H1 (cell line): ENCODE results near the gene MBNL3. TPM values are rescaled to one million over a fixed set of nuclear protein-coding genes. Genes with fewer than 3 reads are reported as not detected.

ENCODE experiments used
- CTCF ChIA-PET: fragments of 300-600 bp; sonication (Branson Sonifier 250); formaldehyde crosslinking; loops from one replicate; lab custom pipeline; 2021; ENCODE audit not compliant: partially characterized antibody; lab: Charles Lee
- POLR2A ChIA-PET: fragments of 300-600 bp; sonication (Branson Sonifier 250); formaldehyde crosslinking; loops from one replicate; lab custom pipeline; 2021; ENCODE audit warnings: inconsistent platforms; ENCODE audit not compliant: partially characterized antibody; lab: Charles Lee
- DNase-seq, 2 experiments: peaks; one replicate each; pipeline versions ENCODE4 v3.0.0 to v3.0.0-alpha.2; 2010 to 2022; ENCODE audit warnings: low spot score in 2 of 2, low read depth in 1 of 2, mixed read lengths in 1 of 2
- FAIRE-seq: peaks from 2 replicates; lab custom pipeline; 2011; peaks lifted over from hg19 to GRCh38; lab: Jason Lieb, UNC
- H2AFZ ChIP-seq: 2 replicates; pipeline ENCODE4 v1.8.1; 2012; ENCODE audit warnings: low read length, inconsistent platforms
- H2AK5ac ChIP-seq: 2 replicates; pipeline ENCODE4 v1.6.1; 2013; ENCODE audit warnings: low read depth, low read length
- H2BK120ac ChIP-seq: replicated peaks from 2 replicates; pipeline ENCODE3; 2013; ENCODE audit warnings: low read depth, low read length, inconsistent platforms
- H2BK12ac ChIP-seq: 2 replicates; pipeline ENCODE4 v1.6.1; 2013; ENCODE audit warnings: low read depth, low read length
- H2BK15ac ChIP-seq: 2 replicates; pipeline ENCODE4 v1.6.1; 2013; ENCODE audit warnings: low read length
- H2BK20ac ChIP-seq: 2 replicates; pipeline ENCODE4 v1.6.1; 2013; ENCODE audit warnings: low read length
- H2BK5ac ChIP-seq: 2 replicates; pipeline ENCODE4 v1.6.1; 2013; ENCODE audit warnings: low read depth, low read length
- H3K14ac ChIP-seq: 2 replicates; pipeline ENCODE4 v1.6.1; 2013; ENCODE audit warnings: inconsistent platforms; ENCODE audit not compliant: insufficient read length
- H3K18ac ChIP-seq: 2 replicates; pipeline ENCODE4 v1.6.1; 2013; ENCODE audit warnings: low read length; ENCODE audit errors: extremely low read depth
- H3K23ac ChIP-seq: 2 replicates; pipeline ENCODE4 v1.6.1; 2013; ENCODE audit warnings: inconsistent platforms; ENCODE audit not compliant: insufficient read length
- H3K23me2 ChIP-seq: 2 replicates; pipeline ENCODE4 v1.6.1; 2013; ENCODE audit warnings: low read depth, low read length
- H3K27ac ChIP-seq: 2 replicates; pipeline ENCODE4 v1.6.1; 2011; ENCODE audit warnings: low read depth, low read length, inconsistent platforms
- H3K27me3 ChIP-seq, 4 experiments: replicated peaks in 1 of 4; 1 replicate in 1 of 4; 2 replicates in 3 of 4; pipeline versions ENCODE4 v1.6.1 to v1.8.1; 2011 to 2013; ENCODE audit warnings: low read length in 3 of 4, mild to moderate bottlenecking in 3 of 4, inconsistent platforms in 2 of 4, mixed read lengths in 2 of 4, moderate library complexity in 1 of 4; ENCODE audit not compliant: control insufficient read depth in 3 of 4, insufficient read depth in 3 of 4; ENCODE audit errors: extremely low read depth in 1 of 4
- H3K36me3 ChIP-seq, 4 experiments: 2 replicates each; pipeline versions ENCODE4 v1.6.1 to v1.8.1; 2011 to 2013; ENCODE audit warnings: mild to moderate bottlenecking in 4 of 4, low read length in 3 of 4, moderate library complexity in 2 of 4, control low read depth in 1 of 4, inconsistent platforms in 1 of 4; ENCODE audit not compliant: insufficient read depth in 4 of 4, control insufficient read depth in 2 of 4
- H3K4ac ChIP-seq: replicated peaks from 2 replicates; pipeline ENCODE3; 2013; ENCODE audit warnings: low read length, low read depth, mixed read lengths, inconsistent platforms; ENCODE audit not compliant: insufficient read length
- H3K4me1 ChIP-seq, 4 experiments: replicated peaks in 1 of 4; 1 replicate in 1 of 4; 2 replicates in 3 of 4; pipeline versions ENCODE4 v1.6.1 to v1.8.1; 2011 to 2013; ENCODE audit warnings: low read length in 3 of 4, inconsistent platforms in 2 of 4, mixed read lengths in 1 of 4; ENCODE audit not compliant: insufficient read depth in 4 of 4, control insufficient read depth in 3 of 4
- H3K4me2 ChIP-seq, 2 experiments: 2 replicates each; pipeline versions ENCODE4 v1.6.1 to v1.8.1; 2011 to 2013; ENCODE audit warnings: low read depth in 2 of 2, low read length in 2 of 2, control low read depth in 1 of 2, inconsistent platforms in 1 of 2, mild to moderate bottlenecking in 1 of 2; ENCODE audit not compliant: insufficient read depth in 1 of 2
- H3K4me3 ChIP-seq, 4 experiments: fragments of 200-600, 300-600 bp in 1 of 4; sonication (generic), shearing (Covaris generic), sonication (Bioruptor Twin) in 1 of 4; 2 replicates each; pipeline versions ENCODE4 v1.5.1 to v1.8.1; 2011 to 2016; ENCODE audit warnings: low read length in 4 of 4, low read depth in 3 of 4, control low read depth in 2 of 4, inconsistent platforms in 2 of 4, mild to moderate bottlenecking in 2 of 4, mixed read lengths in 1 of 4, moderate library complexity in 1 of 4; ENCODE audit not compliant: insufficient read depth in 2 of 4; ENCODE audit errors: extremely low read depth in 1 of 4
- H3K56ac ChIP-seq: replicated peaks from 2 replicates; pipeline ENCODE3; 2013; ENCODE audit warnings: low read depth, mild to moderate bottlenecking, mixed read lengths, low read length, inconsistent platforms; ENCODE audit not compliant: insufficient read length
- H3K79me1 ChIP-seq: 2 replicates; pipeline ENCODE4 v1.6.1; 2013; ENCODE audit warnings: low read depth, low read length, control low read depth
- H3K79me2 ChIP-seq, 2 experiments: 2 replicates each; pipeline versions ENCODE4 v1.6.1 to v1.8.1; 2012 to 2013; ENCODE audit warnings: low read length in 2 of 2, mild to moderate bottlenecking in 2 of 2, inconsistent platforms in 1 of 2; ENCODE audit not compliant: insufficient read depth in 2 of 2, control insufficient read depth in 1 of 2
- H3K9ac ChIP-seq, 4 experiments: replicated peaks in 1 of 4; 1 replicate in 1 of 4; 2 replicates in 3 of 4; pipeline versions ENCODE4 v1.6.1 to v1.8.1; 2011 to 2013; ENCODE audit warnings: low read depth in 3 of 4, low read length in 3 of 4, control low read depth in 2 of 4, mild to moderate bottlenecking in 2 of 4, moderate library complexity in 2 of 4, inconsistent platforms in 1 of 4; ENCODE audit errors: extremely low read depth in 1 of 4
- H3K9me3 ChIP-seq, 2 experiments: 2 replicates each; pipeline versions ENCODE4 v1.6.1 to v1.8.1; 2012 to 2013; ENCODE audit warnings: mild to moderate bottlenecking in 2 of 2, moderate library complexity in 2 of 2, control low read depth in 1 of 2, inconsistent platforms in 1 of 2, low read depth in 1 of 2, low read length in 1 of 2, mixed read lengths in 1 of 2; ENCODE audit not compliant: insufficient read depth in 2 of 2
- H4K20me1 ChIP-seq, 2 experiments: replicated peaks in 1 of 2; 2 replicates each; pipeline versions ENCODE3 to v1.8.1; 2011 to 2013; ENCODE audit warnings: inconsistent platforms in 2 of 2, low read length in 2 of 2, mild to moderate bottlenecking in 1 of 2; ENCODE audit not compliant: insufficient read depth in 2 of 2, control insufficient read depth in 1 of 2
- H4K5ac ChIP-seq: 2 replicates; pipeline ENCODE4 v1.6.1; 2013; ENCODE audit warnings: low read length, low read depth, mixed read lengths, inconsistent platforms; ENCODE audit not compliant: insufficient read length
- H4K8ac ChIP-seq: 2 replicates; pipeline ENCODE4 v1.8.0; 2013; ENCODE audit warnings: mild to moderate bottlenecking, moderate library complexity, low read length, inconsistent platforms; ENCODE audit not compliant: insufficient read depth; ENCODE audit errors: extremely low read depth
- H4K91ac ChIP-seq: replicated peaks from 2 replicates; pipeline ENCODE3; 2013; ENCODE audit warnings: low read length, mixed read lengths, inconsistent platforms; ENCODE audit not compliant: insufficient read length
- BACH1 ChIP-seq: IDR thresholded peaks from 2 replicates; pipeline ENCODE4 v1.6.1; 2012; ENCODE audit warnings: low read length, improper control_type of control experiment
- CBX8 ChIP-seq: fragments of 300-800, 300-1000 bp; sonication (generic); IDR thresholded peaks from 2 replicates; pipeline ENCODE4 v1.7.1; 2016; ENCODE audit warnings: low read depth, low read length, borderline replicate concordance
- CHD1 ChIP-seq: IDR thresholded peaks from 2 replicates; pipeline ENCODE4 v1.6.1; 2012; ENCODE audit warnings: low read depth, low read length, improper control_type of control experiment
- CTBP2 ChIP-seq: IDR thresholded peaks from 2 replicates; pipeline ENCODE4 v1.7.0; 2011; ENCODE audit warnings: borderline replicate concordance, mild to moderate bottlenecking, moderate library complexity, mixed read lengths, low read length; ENCODE audit not compliant: insufficient read depth, insufficient read length
- EGR1 ChIP-seq: IDR thresholded peaks from 2 replicates; pipeline ENCODE4 v1.6.1; 2011; ENCODE audit warnings: low read depth, low read length, borderline replicate concordance
- EZH2 ChIP-seq: fragments of 200-600 bp; sonication (generic); IDR thresholded peaks from 2 replicates; pipeline ENCODE4 v1.7.1; 2012; ENCODE audit warnings: low read depth, mild to moderate bottlenecking, moderate library complexity, low read length, inconsistent platforms; ENCODE audit not compliant: severe bottlenecking
- FOSL1 ChIP-seq: IDR thresholded peaks from 2 replicates; pipeline ENCODE4 v1.6.1; 2011; ENCODE audit warnings: mild to moderate bottlenecking, low read depth, low read length, moderate library complexity; ENCODE audit not compliant: insufficient read depth
- HDAC6 ChIP-seq: IDR thresholded peaks from one replicate; pipeline ENCODE4 v1.7.1; 2012; ENCODE audit warnings: low read depth, mild to moderate bottlenecking, inconsistent platforms, low read length, moderate library complexity
- JUND ChIP-seq: IDR thresholded peaks from 2 replicates; pipeline ENCODE4 v1.6.1; 2011; ENCODE audit warnings: mild to moderate bottlenecking, improper control_type of control experiment, low read length
- POLR2AphosphoS5 ChIP-seq: IDR thresholded peaks from 2 replicates; pipeline ENCODE4 v1.6.1; 2011; ENCODE audit warnings: low read depth, low read length
- RFX5 ChIP-seq: IDR thresholded peaks from 2 replicates; pipeline ENCODE4 v1.6.1; 2011; ENCODE audit warnings: low read depth, low read length, improper control_type of control experiment, borderline replicate concordance
- SIN3A ChIP-seq, 2 experiments: IDR thresholded peaks in 1 of 2; conservative IDR thresholded peaks in 1 of 2; 2 replicates each; pipeline ENCODE4 v1.6.1; 2011 to 2012; ENCODE audit warnings: low read length in 2 of 2, improper control_type of control experiment in 1 of 2, low read depth in 1 of 2, mild to moderate bottlenecking in 1 of 2
- TCF12 ChIP-seq: IDR thresholded peaks from 2 replicates; pipeline ENCODE4 v1.6.1; 2011; ENCODE audit warnings: low read depth, mild to moderate bottlenecking, low read length
- polyA plus RNA-seq, 7 experiments: library from polyadenylated mRNA; depleted of rRNA in 3 of 7; stranded (reverse) in 5 of 7; unstranded in 2 of 7; fragments of >200 nt in 5 of 7; fragments of 200-250 nt in 2 of 7; gene quantifications; 1 replicate in 5 of 7; 2 replicates in 1 of 7; 4 replicates in 1 of 7; pipeline versions ENCODE4 v1.2.1 to v1.2.3, GENCODE V29; 2011 to 2013; ENCODE audit warnings: missing spikeins in 2 of 7, mixed read lengths in 2 of 7
- total RNA-seq: library from RNA; stranded (reverse); fragmentation: NEBNext Ultra II Directional; extraction: Animal tissue kit (Norgen Biotek cat#: 25700); gene quantifications from 2 replicates; pipeline ENCODE4 v1.2.1, GENCODE V29; 2021
- TF ChIP-seq, protein P1 (sequence below): IDR thresholded peaks from 2 replicates; pipeline ENCODE4 v1.6.1; 2011; ENCODE audit warnings: low read depth, mild to moderate bottlenecking, low read length; ENCODE audit not compliant: insufficient read depth
- TF ChIP-seq, protein P2 (sequence below): IDR thresholded peaks from 2 replicates; pipeline ENCODE4 v1.6.1; 2012; ENCODE audit warnings: inconsistent platforms

Gene MBNL3
- total and polyA plus RNA-seq, 2 of the 8 experiments (the other 6 are each of a cell fraction or from before 2014, with no cell fraction given): 3.5 to 4.3 TPM

DNA sequence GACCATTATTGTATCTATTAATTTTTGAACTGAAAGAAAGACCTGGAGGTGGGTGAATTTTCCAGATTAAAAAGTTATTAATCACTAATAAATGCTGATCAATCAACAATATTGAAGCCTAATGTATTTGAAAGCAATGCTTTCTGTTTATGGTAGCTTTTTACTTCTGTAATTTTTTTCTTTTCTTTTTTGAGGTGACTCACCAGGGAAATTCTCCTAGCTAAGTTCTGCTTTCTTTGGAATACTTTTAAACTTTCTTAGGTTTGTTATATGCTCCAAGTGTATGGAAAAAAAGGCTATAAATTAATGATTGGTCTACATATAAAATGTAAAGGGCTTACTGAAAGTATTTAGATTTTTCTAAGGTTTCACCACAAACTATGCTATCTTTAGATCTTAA is 94.2 kb downstream of the MBNL3 start:
- no peak overlapping the region for H3K4me3 ChIP-seq
- no peak overlapping the region for H3K23ac ChIP-seq
- H3K36me3 ChIP-seq: no peaks in the 10 kb centered on the region
- ChIA-PET CTCF (interaction anchor here (0.9 kb wide), 2 partner anchors 12 to 18 kb away, joined by 3 to 4 read pairs; no protein-coding TSS in a partner anchor), POLR2A (no interaction called here)
- H3K4ac ChIP-seq: no peak overlapping the region
- H2BK120ac ChIP-seq: no peak overlapping the region
- DNase-seq (no peak), FAIRE-seq (no peak)
- H3K9me3 ChIP-seq: no peaks in the 10 kb centered on the region
- H2BK15ac ChIP-seq: no peak overlapping the region
- H3K56ac ChIP-seq: no peak overlapping the region
- H4K20me1 ChIP-seq: no peaks in the 10 kb centered on the region
- no peak overlapping the region for H3K4me2 ChIP-seq
- H2BK12ac ChIP-seq: no peak overlapping the region
- no peak overlapping the region for H3K9ac ChIP-seq
- H3K79me2 ChIP-seq: no peaks in the 10 kb centered on the region
- H3K14ac ChIP-seq: no peak overlapping the region
- H2AFZ ChIP-seq: no peak overlapping the region
- H2BK20ac ChIP-seq: no peak overlapping the region
- no peak overlapping the region for H4K5ac ChIP-seq
- no peaks in the 10 kb centered on the region for H3K27me3 ChIP-seq
- no peak overlapping the region for H3K27ac ChIP-seq
- no peaks in the 10 kb centered on the region for H3K23me2 ChIP-seq
- no peaks in the 10 kb centered on the region for H3K79me1 ChIP-seq
- no peak overlapping the region for H4K91ac ChIP-seq
- no peak overlapping the region for H2BK5ac ChIP-seq
- no peaks in the 10 kb centered on the region for H3K4me1 ChIP-seq
- H4K8ac ChIP-seq: no peak overlapping the region
- H3K18ac ChIP-seq: no peak overlapping the region
- no peak overlapping the region for H2AK5ac ChIP-seq
- TF ChIP-seq CHD1 (no peak), JUND (no peak), BACH1 (no peak), EGR1 (no peak), RFX5 (no peak), HDAC6 (no peak), SIN3A (conservative IDR thresholded peaks at IDR 0.05 in 1 of 2, IDR thresholded peaks at IDR 0.05 in 1 of 2; ENCODE audit: low read depth in 1 of 2, low read length in 2 of 2) (no peak), POLR2AphosphoS5 (no peak), EZH2 (no peak), TCF12 (no peak), FOSL1 (no peak), CTBP2 (no peak), CBX8 (no peak)
- TF ChIP-seq, protein P1, sequence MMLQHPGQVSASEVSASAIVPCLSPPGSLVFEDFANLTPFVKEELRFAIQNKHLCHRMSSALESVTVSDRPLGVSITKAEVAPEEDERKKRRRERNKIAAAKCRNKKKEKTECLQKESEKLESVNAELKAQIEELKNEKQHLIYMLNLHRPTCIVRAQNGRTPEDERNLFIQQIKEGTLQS: no peak
- TF ChIP-seq, protein P2, sequence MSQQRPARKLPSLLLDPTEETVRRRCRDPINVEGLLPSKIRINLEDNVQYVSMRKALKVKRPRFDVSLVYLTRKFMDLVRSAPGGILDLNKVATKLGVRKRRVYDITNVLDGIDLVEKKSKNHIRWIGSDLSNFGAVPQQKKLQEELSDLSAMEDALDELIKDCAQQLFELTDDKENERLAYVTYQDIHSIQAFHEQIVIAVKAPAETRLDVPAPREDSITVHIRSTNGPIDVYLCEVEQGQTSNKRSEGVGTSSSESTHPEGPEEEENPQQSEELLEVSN: no peak
